HCT116 (cell line): Measurements from ENCODE around the gene PSORS1C1. TPM values are rescaled to one million over a fixed set of nuclear protein-coding genes. Genes with fewer than 3 reads are reported as not detected.

Experiments used
- ATAC-seq: fragments of 200-7000 bp; cut with Tn5 transposase; 2 replicates; pipeline ENCODE4 v1.9.1; 2020; ENCODE audit warnings: mild to moderate bottlenecking, moderate library complexity
- BruUV-seq: library from RNA; stranded (reverse); fragments of 400-500 nt; replicated peaks from 2 replicates; lab custom pipeline; 2021; lab: Mats Ljungman, UMichigan
- CTCF ChIA-PET: fragments of 300-600 bp; sonication (Branson Sonifier 250); formaldehyde crosslinking; loops from one replicate; lab custom pipeline; 2021; ENCODE audit warnings: antibody characterized with exemption; lab: Charles Lee
- POLR2A ChIA-PET: fragments of 300-600, 350-600 bp; sonication (Branson Sonifier 250); formaldehyde crosslinking; loops from one replicate; lab custom pipeline; 2021; ENCODE audit warnings: antibody characterized with exemption; lab: Charles Lee
- RAD21 ChIA-PET, 2 experiments: fragments of 300-600 bp; sonication (Branson Sonifier 250); formaldehyde crosslinking; loops; one replicate each; lab custom pipeline; 2023; ENCODE audit warnings: low total read pairs in 2 of 2; ENCODE audit not compliant: uncharacterized antibody in 2 of 2, unreplicated experiment in 2 of 2, low non-redundant PET in 1 of 2; lab: Charles Lee
- DNase-seq: peaks from one replicate; pipeline ENCODE4 v3.0.0-alpha.2; 2010; ENCODE audit warnings: low read depth, low spot score
- H2AFZ ChIP-seq: fragments of 200-600 bp; shearing (Covaris generic), sonication (generic); 2 replicates; pipeline ENCODE4 v1.6.1; 2017; ENCODE audit warnings: low read depth, mixed run types, mixed read lengths, antibody characterized with exemption, low read length; ENCODE audit not compliant: poor library complexity, severe bottlenecking
- H3K27ac ChIP-seq: 2 replicates; pipeline ENCODE4 v1.5.1; 2012; ENCODE audit warnings: low read depth, low read length
- H3K27me3 ChIP-seq: fragments of 200-600 bp; sonication (generic); 2 replicates; pipeline ENCODE4 v1.6.1; 2016; ENCODE audit warnings: mixed run types, low read length, mixed read lengths; ENCODE audit not compliant: insufficient read depth
- H3K36me3 ChIP-seq, 2 experiments: fragments of 200-500 bp in 1 of 2; fragments of 200-600 bp in 1 of 2; sonication (Bioruptor generic) in 1 of 2; sonication (generic) in 1 of 2; 2 replicates each; pipeline versions ENCODE4 v1.5.1 to v1.6.1; 2014 to 2016; ENCODE audit warnings: low read length in 2 of 2, inconsistent platforms in 1 of 2, mixed read lengths in 1 of 2, mixed run types in 1 of 2; ENCODE audit not compliant: insufficient read depth in 2 of 2, control insufficient read depth in 1 of 2
- H3K4me1 ChIP-seq, 2 experiments: fragments of 200-600 bp in 1 of 2; sonication (generic) in 1 of 2; 2 replicates each; pipeline versions ENCODE4 v1.5.1 to v1.6.1; 2012 to 2017; ENCODE audit warnings: low read length in 2 of 2, inconsistent platforms in 1 of 2, mild to moderate bottlenecking in 1 of 2, mixed read lengths in 1 of 2, mixed run types in 1 of 2, moderate library complexity in 1 of 2; ENCODE audit not compliant: insufficient read depth in 2 of 2, control insufficient read depth in 1 of 2
- H3K4me2 ChIP-seq: fragments of 200-600 bp; sonication (generic); 2 replicates; pipeline ENCODE4 v1.6.1; 2017; ENCODE audit warnings: mixed run types, low read length, mixed read lengths
- H3K4me3 ChIP-seq, 2 experiments: fragments of 200-600 bp in 1 of 2; sonication (generic) in 1 of 2; replicated peaks in 1 of 2; 2 replicates each; pipeline ENCODE4 v1.5.1; 2011 to 2016; ENCODE audit warnings: low read length in 2 of 2, control low read depth in 1 of 2, low read depth in 1 of 2, mild to moderate bottlenecking in 1 of 2, mixed read lengths in 1 of 2, mixed run types in 1 of 2
- H3K79me2 ChIP-seq: fragments of 200-600 bp; sonication (generic); 2 replicates; pipeline ENCODE4 v1.6.1; 2017; ENCODE audit warnings: mild to moderate bottlenecking, mixed run types, low read length, moderate library complexity, mixed read lengths; ENCODE audit not compliant: insufficient read depth
- H3K9ac ChIP-seq: fragments of 200-600 bp; sonication (generic); 2 replicates; pipeline ENCODE4 v1.6.1; 2016; ENCODE audit warnings: low read length, mixed read lengths
- H3K9me2 ChIP-seq: fragments of 200-600 bp; sonication (generic), shearing (Covaris generic); 2 replicates; pipeline ENCODE4 v1.6.1; 2017; ENCODE audit warnings: mixed run types, mild to moderate bottlenecking, moderate library complexity; ENCODE audit not compliant: insufficient read depth
- H3K9me3 ChIP-seq, 2 experiments: fragments of 200-500 bp in 1 of 2; fragments of 200-600 bp in 1 of 2; sonication (Bioruptor generic) in 1 of 2; sonication (generic) in 1 of 2; 2 replicates each; pipeline ENCODE4 v1.6.1; 2014 to 2017; ENCODE audit warnings: low read length in 2 of 2, mixed read lengths in 2 of 2, inconsistent platforms in 1 of 2, low read depth in 1 of 2, mild to moderate bottlenecking in 1 of 2, mixed run types in 1 of 2, moderate library complexity in 1 of 2; ENCODE audit not compliant: control insufficient read depth in 1 of 2, insufficient read depth in 1 of 2
- H4K20me1 ChIP-seq: fragments of 200-600 bp; sonication (generic), shearing (Covaris generic); 2 replicates; pipeline ENCODE4 v1.6.1; 2017; ENCODE audit warnings: mixed run types, mild to moderate bottlenecking, moderate library complexity; ENCODE audit not compliant: insufficient read depth
- ATF3 ChIP-seq: IDR thresholded peaks from 2 replicates; pipeline ENCODE4 v1.6.1; 2012
- CTCF ChIP-seq, 3 experiments: fragments of 200-600 bp in 1 of 3; sonication (generic) in 1 of 3; IDR thresholded peaks in 2 of 3; conservative IDR thresholded peaks in 1 of 3; 2 replicates each; pipeline ENCODE4 v1.5.1; 2012 to 2017; ENCODE audit warnings: low read depth in 2 of 3, low read length in 2 of 3, antibody characterized with exemption in 1 of 3, borderline replicate concordance in 1 of 3, control low read depth in 1 of 3, mild to moderate bottlenecking in 1 of 3, mixed read lengths in 1 of 3, mixed run types in 1 of 3, moderate library complexity in 1 of 3; ENCODE audit not compliant: insufficient read depth in 1 of 3
- ELF1 ChIP-seq: IDR thresholded peaks from 2 replicates; pipeline ENCODE4 v1.6.1; 2012; ENCODE audit warnings: low read depth, borderline replicate concordance
- FOSL1 ChIP-seq: IDR thresholded peaks from 2 replicates; pipeline ENCODE4 v1.6.1; 2012; ENCODE audit warnings: low read depth
- MAX ChIP-seq: IDR thresholded peaks from 2 replicates; pipeline ENCODE4 v1.6.1; 2012
- POLR2AphosphoS5 ChIP-seq: IDR thresholded peaks from 2 replicates; pipeline ENCODE4 v1.6.1; 2011; ENCODE audit warnings: mild to moderate bottlenecking, low read depth, low read length, moderate library complexity
- RAD21 ChIP-seq: IDR thresholded peaks from 2 replicates; pipeline ENCODE4 v1.6.1; 2012; ENCODE audit warnings: low read depth, mild to moderate bottlenecking
- REST ChIP-seq: IDR thresholded peaks from 2 replicates; pipeline ENCODE4 v1.6.1; 2012; ENCODE audit warnings: low read depth
- SP1 ChIP-seq: IDR thresholded peaks from 2 replicates; pipeline ENCODE4 v1.6.1; 2012; ENCODE audit warnings: low read depth
- TCF7L2 ChIP-seq: IDR thresholded peaks from 2 replicates; pipeline ENCODE4 v1.7.0; 2011; ENCODE audit warnings: borderline replicate concordance, inconsistent platforms; ENCODE audit not compliant: insufficient read depth, insufficient read length; ENCODE audit errors: extremely low read depth
- ZBTB33 ChIP-seq: IDR thresholded peaks from 2 replicates; pipeline ENCODE4 v1.6.1; 2011; ENCODE audit warnings: mild to moderate bottlenecking, low read length, moderate library complexity; ENCODE audit not compliant: insufficient replicate concordance; ENCODE audit errors: extremely low read depth
- intact Hi-C: fragments of 100-400 bp; cut with micrococcal nuclease; formaldehyde crosslinking; loops from 2 replicates; pipeline ENCODE4 v1.10.0; 2022
- total RNA-seq: library from RNA; stranded (reverse); gene quantifications from one replicate; pipeline ENCODE4 v1.2.1, GENCODE V29; 2021; ENCODE audit not compliant: unreplicated experiment

The PSORS1C1 gene
- total RNA-seq, 1 experiment from 2014 or later: 9.8 TPM

- BruUV-seq: TSS peak; percentile 75
- Histone ChIP-seq H3K9ac (peak overlapping the region; percentile 73), H3K4me1 (peaks cover 29 to 49% of the 10 kb centered on the region in 2 experiments), H3K4me3 (peak overlapping the region; percentile 51 to 64), H3K27me3 (no peaks in the 10 kb centered on the region), H3K9me2 (no peaks in the 10 kb centered on the region), H3K27ac (peak overlapping the region; percentile 83), H4K20me1 (no peaks in the 10 kb centered on the region), H3K79me2 (peaks cover 8% of the 10 kb centered on the region; the same call in 1 of the 2 replicates), H3K4me2 (peak overlapping the region; percentile 92), H3K36me3 (no peaks in the 10 kb centered on the region), H3K9me3 (no peaks in the 10 kb centered on the region), H2AFZ (no peak overlapping the region)
- ATAC-seq: peak; percentile 74
- DNase-seq: peak; percentile 58
- CTCF ChIA-PET: interaction anchor here (0.7 to 2.6 kb wide), 15 partner anchors 11 to 293 kb away, joined by 3 to 21 read pairs (median 4); partner anchors contain the start of gene PSORS1C2
- intact Hi-C loops: loop anchor here (1.0 kb wide), 1 partner anchor 13 kb away; no protein-coding TSS in a partner anchor
- POLR2A ChIA-PET: interaction anchor here (0.6 to 2.8 kb wide), 14 partner anchors 9 to 518 kb away, joined by 3 to 11 read pairs (median 5); partner anchors contain the start of genes MICA and TCF19
- RAD21 ChIA-PET: interaction anchor here (0.6 to 1.5 kb wide), 5 partner anchors 9 to 207 kb away, joined by 3 to 5 read pairs (median 4); partner anchors contain the start of gene GTF2H4 (in 1 of the 2)
- TF ChIP-seq RAD21: peak; percentile 60
- TF ChIP-seq ELF1: no peak
- TF ChIP-seq MAX: no peak
- TF ChIP-seq SP1: no peak
- TF ChIP-seq ATF3: no peak
- TF ChIP-seq TCF7L2: no peak
- peak; percentile 52 to 55 (median 53); a peak in 5 of 6 replicates for TF ChIP-seq CTCF (IDR thresholded peaks at IDR 0.05 in 2 of 3, conservative IDR thresholded peaks at IDR 0.05 in 1 of 3; ENCODE audit: borderline replicate concordance in 1 of 3, insufficient read depth in 1 of 3, low read depth in 2 of 3, low read length in 2 of 3)
- peak; percentile 45; the same call in 1 of the 2 replicates for TF ChIP-seq POLR2AphosphoS5
- TF ChIP-seq REST: no peak
- TF ChIP-seq ZBTB33: no peak
- TF ChIP-seq FOSL1: no peak
Measured at GRCh38 chr6:31114970-31115849, 610 bp downstream of the PSORS1C1 start.
